ENCODE data around the gene FAM25A.
"Not testable (repeated sequence)": the region's sequence is repeated elsewhere in the genome, so short reads cannot be mapped to it uniquely, and the experiment has no call there.

The FAM25A gene

GRCh38 chr10:86992456-86992855 lies 27.6 kb upstream of the FAM25A start:
- Histone ChIP-seq H3K36me3 (replicated peaks) (no peaks in the 10 kb centered on the region), H3K4me3 (no peak overlapping the region), H3K4me1 (0 out of 2 replicates have a peak, but pooled peaks cover 2% of the 10 kb centered on the region), H3K27me3 (ENCODE audit: low read depth) (peaks cover 21% of the 10 kb centered on the region), H3K9me3 (no peaks in the 10 kb centered on the region)
- in situ Hi-C loops (cut with MboI; ENCODE audit: low sequenced_read_pairs) = no loop called here
- DNase-seq (ENCODE audit: low spot score in 2 of 2) = no peak

- no peak overlapping the region for H3K4me3 ChIP-seq
- peaks cover 21% of the 10 kb centered on the region for H3K27me3 ChIP-seq (ENCODE audit: low read depth)
- DNase-seq (ENCODE audit: low spot score in 2 of 2) = no peak
- 0 out of 2 replicates have a peak, but pooled peaks cover 2% of the 10 kb centered on the region for H3K4me1 ChIP-seq
- H3K9me3 ChIP-seq = no peaks in the 10 kb centered on the region
- in situ Hi-C loops (cut with MboI; ENCODE audit: low sequenced_read_pairs) = no loop called here
- H3K36me3 ChIP-seq (replicated peaks) = no peaks in the 10 kb centered on the region
These were observed 27.2 kb upstream of the FAM25A start for GRCh38 chr10:86992929-86993328.

- in situ Hi-C loops (cut with MboI; ENCODE audit: low sequenced_read_pairs); H3K4me1 ChIP-seq; H3K9me3 ChIP-seq; H3K27me3 ChIP-seq (ENCODE audit: low read depth); DNase-seq (ENCODE audit: low spot score in 2 of 2); H3K36me3 ChIP-seq (replicated peaks); H3K4me3 ChIP-seq: not testable (repeated sequence)
These were observed 20.2 kb upstream of the FAM25A start for GRCh38 chr10:86999802-87000403.

- no peaks in the 10 kb centered on the region for H3K27me3 ChIP-seq (ENCODE audit: low read depth)
- in situ Hi-C loops (cut with MboI; ENCODE audit: low sequenced_read_pairs) = no loop called here
- H3K36me3 ChIP-seq (replicated peaks) = no peaks in the 10 kb centered on the region
- H3K4me3 ChIP-seq = no peak overlapping the region
- H3K9me3 ChIP-seq = no peaks in the 10 kb centered on the region
- no peaks in the 10 kb centered on the region for H3K4me1 ChIP-seq
- no peak for DNase-seq (ENCODE audit: low spot score in 2 of 2)
These were observed 19.6 kb upstream of the FAM25A start for GRCh38 chr10:87000491-87000890.

GRCh38 chr10:87007124-87007523 lies 13.0 kb upstream of the FAM25A start:
- H3K27me3 ChIP-seq (ENCODE audit: low read depth); H3K4me3 ChIP-seq; DNase-seq (ENCODE audit: low spot score in 2 of 2); in situ Hi-C loops (cut with MboI; ENCODE audit: low sequenced_read_pairs); H3K4me1 ChIP-seq; H3K36me3 ChIP-seq (replicated peaks); H3K9me3 ChIP-seq: not testable (repeated sequence)

- H3K36me3 ChIP-seq (replicated peaks); H3K27me3 ChIP-seq (ENCODE audit: low read depth); DNase-seq (ENCODE audit: low spot score in 2 of 2); H3K4me3 ChIP-seq; H3K4me1 ChIP-seq; in situ Hi-C loops (cut with MboI; ENCODE audit: low sequenced_read_pairs); H3K9me3 ChIP-seq: not testable (repeated sequence)
These were observed 12.4 kb upstream of the FAM25A start for GRCh38 chr10:87007674-87008073.

GRCh38 chr10:87008303-87008702 lies 11.8 kb upstream of the FAM25A start:
- H3K4me1 ChIP-seq; in situ Hi-C loops (cut with MboI; ENCODE audit: low sequenced_read_pairs); H3K4me3 ChIP-seq; DNase-seq (ENCODE audit: low spot score in 2 of 2); H3K36me3 ChIP-seq (replicated peaks); H3K9me3 ChIP-seq; H3K27me3 ChIP-seq (ENCODE audit: low read depth): not testable (repeated sequence)

- H3K36me3 ChIP-seq (replicated peaks); DNase-seq (ENCODE audit: low spot score in 2 of 2); H3K27me3 ChIP-seq (ENCODE audit: low read depth); H3K4me1 ChIP-seq; H3K9me3 ChIP-seq; in situ Hi-C loops (cut with MboI; ENCODE audit: low sequenced_read_pairs); H3K4me3 ChIP-seq: not testable (repeated sequence)
These were observed 10.9 kb upstream of the FAM25A start for GRCh38 chr10:87009134-87009696.

GRCh38 chr10:87013528-87013927 lies 6.6 kb upstream of the FAM25A start:
- H3K4me3 ChIP-seq; in situ Hi-C loops (cut with MboI; ENCODE audit: low sequenced_read_pairs); H3K36me3 ChIP-seq (replicated peaks); H3K27me3 ChIP-seq (ENCODE audit: low read depth); H3K4me1 ChIP-seq; DNase-seq (ENCODE audit: low spot score in 2 of 2); H3K9me3 ChIP-seq: not testable (repeated sequence)

- H3K27me3 ChIP-seq (ENCODE audit: low read depth); H3K9me3 ChIP-seq; DNase-seq (ENCODE audit: low spot score in 2 of 2); H3K4me1 ChIP-seq; in situ Hi-C loops (cut with MboI; ENCODE audit: low sequenced_read_pairs); H3K36me3 ChIP-seq (replicated peaks); H3K4me3 ChIP-seq: not testable (repeated sequence)
These were observed 4.9 kb upstream of the FAM25A start for GRCh38 chr10:87014986-87015716.

- in situ Hi-C loops (cut with MboI; ENCODE audit: low sequenced_read_pairs); DNase-seq (ENCODE audit: low spot score in 2 of 2): not testable (repeated sequence)
These were observed 2.0 kb upstream of the FAM25A start for GRCh38 chr10:87018127-87018526.

GRCh38 chr10:87019066-87019465 lies 1.0 kb upstream of the FAM25A start:
- H3K4me3 ChIP-seq; H3K27me3 ChIP-seq (ENCODE audit: low read depth); in situ Hi-C loops (cut with MboI; ENCODE audit: low sequenced_read_pairs); H3K36me3 ChIP-seq (replicated peaks); H3K4me1 ChIP-seq; H3K9me3 ChIP-seq; DNase-seq (ENCODE audit: low spot score in 2 of 2): not testable (repeated sequence)

More at GRCh38 chr10:87018127-87018526, 2.0 kb upstream of the FAM25A start:
- not testable (repeated sequence) for H3K4me1 ChIP-seq; H3K27me3 ChIP-seq (ENCODE audit: low read depth); H3K4me3 ChIP-seq; H3K36me3 ChIP-seq (replicated peaks); H3K9me3 ChIP-seq

- H3K4me1 ChIP-seq; H3K36me3 ChIP-seq (replicated peaks); H3K4me3 ChIP-seq; DNase-seq (ENCODE audit: low spot score in 2 of 2); H3K27me3 ChIP-seq (ENCODE audit: low read depth); in situ Hi-C loops (cut with MboI; ENCODE audit: low sequenced_read_pairs); H3K9me3 ChIP-seq: not testable (repeated sequence)
These were observed 590 bp upstream of the FAM25A start for GRCh38 chr10:87019504-87019903.

GRCh38 chr10:87025285-87025958 lies 5.3 kb downstream of the FAM25A start:
- H3K4me3 ChIP-seq; H3K36me3 ChIP-seq (replicated peaks); H3K4me1 ChIP-seq; H3K9me3 ChIP-seq; H3K27me3 ChIP-seq (ENCODE audit: low read depth); DNase-seq (ENCODE audit: low spot score in 2 of 2); in situ Hi-C loops (cut with MboI; ENCODE audit: low sequenced_read_pairs): not testable (repeated sequence)
